Endothelial cell of umbilical vein (primary cell): ENCODE measurements around the gene SLC12A5. TPM values are rescaled to one million over a fixed set of nuclear protein-coding genes. Genes with fewer than 3 reads are reported as not detected.

Experiments
- BruUV-seq: library from RNA; stranded (reverse); fragments of 400-500 nt; replicated peaks from 2 replicates; lab custom pipeline; 2021; lab: Mats Ljungman, UMichigan
- CTCF ChIA-PET: fragments of 300-600, 350-600 bp; sonication (Branson Sonifier 250); formaldehyde crosslinking; loops from one replicate; lab custom pipeline; 2021; ENCODE audit warnings: antibody characterized with exemption, inconsistent platforms; lab: Charles Lee
- POLR2A ChIA-PET: fragments of 300-600, 350-600 bp; sonication (Branson Sonifier 250); formaldehyde crosslinking; loops from one replicate; lab custom pipeline; 2021; ENCODE audit warnings: antibody characterized with exemption, inconsistent platforms; lab: Charles Lee
- DNase-seq: peaks from one replicate; pipeline ENCODE4 v3.0.0-alpha.2; 2011; ENCODE audit warnings: low read depth, low spot score
- FAIRE-seq: peaks from 2 replicates; lab custom pipeline; 2011; peaks lifted over from hg19 to GRCh38; lab: Jason Lieb, UNC
- H2AFZ ChIP-seq: 2 replicates; pipeline ENCODE4 v1.6.0; 2012; ENCODE audit warnings: low read depth, low read length, control low read depth, inconsistent platforms
- H3K27ac ChIP-seq: 2 replicates; pipeline ENCODE4 v1.5.1; 2011; ENCODE audit warnings: low read depth, mild to moderate bottlenecking, control low read depth, low read length, moderate library complexity; ENCODE audit not compliant: insufficient read depth
- H3K27me3 ChIP-seq, 2 experiments: 2 replicates each; pipeline versions ENCODE4 v1.6.0 to v1.6.1; 2011; ENCODE audit warnings: low read length in 2 of 2, mixed read lengths in 1 of 2; ENCODE audit not compliant: control insufficient read depth in 2 of 2, insufficient read depth in 2 of 2
- H3K36me3 ChIP-seq, 2 experiments: 2 replicates in 1 of 2; 3 replicates in 1 of 2; pipeline ENCODE4 v1.5.1; 2011; ENCODE audit warnings: low read length in 2 of 2, mild to moderate bottlenecking in 1 of 2, moderate library complexity in 1 of 2; ENCODE audit not compliant: control insufficient read depth in 2 of 2, insufficient read depth in 2 of 2; ENCODE audit errors: extremely low read depth in 1 of 2
- H3K4me1 ChIP-seq: 3 replicates; pipeline ENCODE4 v1.5.1; 2011; ENCODE audit warnings: mild to moderate bottlenecking, low read length; ENCODE audit not compliant: control insufficient read depth, insufficient read depth; ENCODE audit errors: extremely low read depth
- H3K4me2 ChIP-seq: 2 replicates; pipeline ENCODE4 v1.6.1; 2011; ENCODE audit warnings: low read length, control low read depth, mixed read lengths; ENCODE audit not compliant: insufficient read depth
- H3K4me3 ChIP-seq, 3 experiments: fragments of 200-600 bp in 1 of 3; sonication (generic), shearing (Covaris generic) in 1 of 3; replicated peaks in 1 of 3; 2 replicates each; pipeline ENCODE4 v1.5.1; 2011 to 2016; ENCODE audit warnings: control low read depth in 3 of 3, low read length in 3 of 3, mild to moderate bottlenecking in 2 of 3, inconsistent platforms in 1 of 3, low read depth in 1 of 3, moderate library complexity in 1 of 3; ENCODE audit not compliant: insufficient read depth in 1 of 3
- H3K79me2 ChIP-seq: 2 replicates; pipeline ENCODE4 v1.6.0; 2012; ENCODE audit warnings: low read length, inconsistent platforms; ENCODE audit not compliant: control insufficient read depth, insufficient read depth
- H3K9ac ChIP-seq: replicated peaks from 2 replicates; pipeline ENCODE3; 2011; ENCODE audit warnings: low read length, control low read depth; ENCODE audit not compliant: insufficient read depth; ENCODE audit errors: extremely low read depth
- H3K9me1 ChIP-seq: replicated peaks from 3 replicates; pipeline ENCODE4 v1.6.0; 2011; ENCODE audit warnings: mild to moderate bottlenecking, low read length; ENCODE audit not compliant: control insufficient read depth, insufficient read depth; ENCODE audit errors: extremely low read depth
- H3K9me3 ChIP-seq: replicated peaks from 2 replicates; pipeline ENCODE4 v1.5.1; 2012; ENCODE audit warnings: low read length, inconsistent platforms; ENCODE audit not compliant: control insufficient read depth, insufficient read depth
- H4K20me1 ChIP-seq: replicated peaks from 2 replicates; pipeline ENCODE3; 2011; ENCODE audit warnings: mild to moderate bottlenecking, low read length; ENCODE audit not compliant: control insufficient read depth, insufficient read depth; ENCODE audit errors: extremely low read depth
- EZH2 ChIP-seq: IDR thresholded peaks from 2 replicates; pipeline ENCODE4 v1.6.1; 2012; ENCODE audit warnings: borderline replicate concordance, low read depth, mild to moderate bottlenecking, moderate library complexity, low read length, inconsistent platforms; ENCODE audit not compliant: severe bottlenecking
- FOS ChIP-seq: IDR thresholded peaks from 2 replicates; pipeline ENCODE4 v1.6.1; 2011; ENCODE audit warnings: mild to moderate bottlenecking, low read length, moderate library complexity, borderline replicate concordance; ENCODE audit not compliant: insufficient read depth
- GATA2 ChIP-seq: IDR thresholded peaks from 2 replicates; pipeline ENCODE4 v1.7.0; 2011; ENCODE audit warnings: low read depth, mild to moderate bottlenecking, moderate library complexity, mixed read lengths, low read length; ENCODE audit not compliant: insufficient read length, insufficient read depth
- JUN ChIP-seq: IDR thresholded peaks from 2 replicates; pipeline ENCODE4 v1.6.1; 2011; ENCODE audit warnings: borderline replicate concordance, low read depth; ENCODE audit not compliant: insufficient read length, insufficient read depth
- MYC ChIP-seq: IDR thresholded peaks from one replicate; pipeline ENCODE4 v1.6.1; 2011; ENCODE audit warnings: mild to moderate bottlenecking, low read depth, low read length
- POLR2A ChIP-seq: IDR thresholded peaks from 2 replicates; pipeline ENCODE4 v1.6.1; 2012; ENCODE audit warnings: low read depth, mild to moderate bottlenecking, control low read depth, low read length
- POLR2AphosphoS5 ChIP-seq: IDR thresholded peaks from 2 replicates; pipeline ENCODE4 v1.6.1; 2012; ENCODE audit warnings: low read depth, mild to moderate bottlenecking, control low read depth, low read length, moderate library complexity; ENCODE audit not compliant: insufficient read depth
- dilution Hi-C: fragments of 300-500 bp; cut with MboI; formaldehyde crosslinking; loops from one replicate; pipeline ENCODE4 v1.15.0; 2019; ENCODE audit warnings: low sequenced_read_pairs; ENCODE audit not compliant: extremely low pct_ligation_motif_present
- intact Hi-C: fragments of 100-400 bp; cut with micrococcal nuclease; formaldehyde crosslinking; loops from one replicate; pipeline ENCODE4 v1.10.0; 2022
- polyA plus RNA-seq, 4 experiments: library from polyadenylated mRNA; depleted of rRNA in 3 of 4; stranded (reverse) in 3 of 4; unstranded in 1 of 4; fragments of >200 nt; gene quantifications; 2 replicates each; pipeline versions ENCODE4 v1.2.1 to v1.2.3, GENCODE V29; 2011 to 2012; ENCODE audit warnings: missing spikeins in 1 of 4
- total RNA-seq: library from RNA; stranded (reverse); gene quantifications from 2 replicates; pipeline ENCODE4 v1.2.3, GENCODE V29; 2021
- TF ChIP-seq, protein P1 (sequence below), 2 donors: IDR thresholded peaks; 1 replicate in 1 of 2; 2 replicates in 1 of 2; pipeline ENCODE4 v1.5.1; 2011; ENCODE audit warnings: low read length in 2 of 2, mild to moderate bottlenecking in 2 of 2, moderate library complexity in 2 of 2, control low read depth in 1 of 2, inconsistent platforms in 1 of 2, low read depth in 1 of 2; ENCODE audit not compliant: insufficient read depth in 1 of 2; ENCODE audit errors: extremely low read depth in 1 of 2
- TF ChIP-seq, protein P2 (sequence below): IDR thresholded peaks from 2 replicates; pipeline ENCODE4 v1.6.1; 2011; ENCODE audit not compliant: insufficient read depth, insufficient read length

The SLC12A5 gene
- total and polyA plus RNA-seq, 2 donors (not counting 3 experiments of a cell fraction or from before 2014, with no cell fraction given): 1.6 to 2.3 TPM

DNA sequence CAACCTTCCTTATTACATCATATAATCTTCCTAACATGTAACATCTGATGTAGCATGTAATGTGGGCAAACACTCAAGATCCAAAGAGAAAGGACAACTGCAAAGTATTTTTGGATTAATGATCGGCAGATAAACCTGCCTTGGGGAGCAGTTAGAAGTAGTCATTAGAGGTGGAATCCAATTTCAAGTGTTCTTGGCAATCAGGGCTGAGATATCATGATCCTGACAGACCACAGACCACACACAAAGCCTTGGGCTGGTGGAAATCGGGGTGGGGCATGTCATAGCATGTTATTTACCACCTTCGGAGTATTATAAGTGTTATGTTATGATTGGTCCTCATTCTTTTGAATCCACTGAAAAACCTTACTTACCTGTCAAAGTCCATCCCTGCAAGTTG is 44.4 kb downstream of the SLC12A5 start:
- no peaks in the 10 kb centered on the region for H3K4me1 ChIP-seq
- BruUV-seq: no TSS peak
- H3K9me1 ChIP-seq: no peaks in the 10 kb centered on the region
- H3K4me3 ChIP-seq: no peak overlapping the region
- H3K27me3 ChIP-seq: no peaks in the 10 kb centered on the region
- H3K79me2 ChIP-seq: no peaks in the 10 kb centered on the region
- DNase-seq: no peak
- H3K9me3 ChIP-seq: no peaks in the 10 kb centered on the region
- TF ChIP-seq JUN: no peak
- TF ChIP-seq, protein P1, sequence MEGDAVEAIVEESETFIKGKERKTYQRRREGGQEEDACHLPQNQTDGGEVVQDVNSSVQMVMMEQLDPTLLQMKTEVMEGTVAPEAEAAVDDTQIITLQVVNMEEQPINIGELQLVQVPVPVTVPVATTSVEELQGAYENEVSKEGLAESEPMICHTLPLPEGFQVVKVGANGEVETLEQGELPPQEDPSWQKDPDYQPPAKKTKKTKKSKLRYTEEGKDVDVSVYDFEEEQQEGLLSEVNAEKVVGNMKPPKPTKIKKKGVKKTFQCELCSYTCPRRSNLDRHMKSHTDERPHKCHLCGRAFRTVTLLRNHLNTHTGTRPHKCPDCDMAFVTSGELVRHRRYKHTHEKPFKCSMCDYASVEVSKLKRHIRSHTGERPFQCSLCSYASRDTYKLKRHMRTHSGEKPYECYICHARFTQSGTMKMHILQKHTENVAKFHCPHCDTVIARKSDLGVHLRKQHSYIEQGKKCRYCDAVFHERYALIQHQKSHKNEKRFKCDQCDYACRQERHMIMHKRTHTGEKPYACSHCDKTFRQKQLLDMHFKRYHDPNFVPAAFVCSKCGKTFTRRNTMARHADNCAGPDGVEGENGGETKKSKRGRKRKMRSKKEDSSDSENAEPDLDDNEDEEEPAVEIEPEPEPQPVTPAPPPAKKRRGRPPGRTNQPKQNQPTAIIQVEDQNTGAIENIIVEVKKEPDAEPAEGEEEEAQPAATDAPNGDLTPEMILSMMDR (IDR thresholded peaks at IDR 0.05; ENCODE audit: extremely low read depth in 1 of 2, insufficient read depth in 1 of 2, low read depth in 1 of 2, low read length in 2 of 2): no peak
- TF ChIP-seq, protein P2, sequence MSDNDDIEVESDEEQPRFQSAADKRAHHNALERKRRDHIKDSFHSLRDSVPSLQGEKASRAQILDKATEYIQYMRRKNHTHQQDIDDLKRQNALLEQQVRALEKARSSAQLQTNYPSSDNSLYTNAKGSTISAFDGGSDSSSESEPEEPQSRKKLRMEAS: no peak
- no peak for TF ChIP-seq FOS
- no peak for TF ChIP-seq POLR2AphosphoS5
- TF ChIP-seq EZH2: no peak
- no peak for TF ChIP-seq MYC
- TF ChIP-seq POLR2A: no peak
- no peak for TF ChIP-seq GATA2
- H3K27ac ChIP-seq: no peak overlapping the region
- H2AFZ ChIP-seq: no peak overlapping the region
- H4K20me1 ChIP-seq: no peaks in the 10 kb centered on the region
- H3K36me3 ChIP-seq: peaks cover 7 to 19% of the 10 kb centered on the region in 2 experiments
- ChIA-PET CTCF (interaction anchor here (1.3 kb wide), 1 partner anchor 12 kb away, joined by 4 read pairs; no protein-coding TSS in a partner anchor), POLR2A (no interaction called here)
- no peak for FAIRE-seq
- dilution Hi-C loops (no loop called here), intact Hi-C loops (no loop called here)
- H3K4me2 ChIP-seq: no peak overlapping the region
- H3K9ac ChIP-seq: no peak overlapping the region
